Suprapubic skin (tissue), 3 donors: ENCODE measurements around the gene NBPF6.
"Not testable (repeated sequence)": the region's sequence is repeated elsewhere in the genome, so short reads cannot be mapped to it uniquely, and the experiment has no call there.

Experiments used
- CTCF ChIP-seq, 2 donors: fragments of 200-600 bp in 1 of 2; fragments of 450-650 bp in 1 of 2; sonication (generic) in 1 of 2; IDR thresholded peaks; one replicate each; pipeline ENCODE4 v1.5.1; 2016 to 2019; ENCODE audit warnings: antibody characterized with exemption in 2 of 2, mild to moderate bottlenecking in 1 of 2, moderate library complexity in 1 of 2
- POLR2A ChIP-seq, 2 donors: fragments of 450-650 bp; IDR thresholded peaks; one replicate each; pipeline ENCODE4 v1.6.1; 2017; ENCODE audit warnings: antibody characterized with exemption in 2 of 2, mild to moderate bottlenecking in 2 of 2, moderate library complexity in 2 of 2

- TF ChIP-seq CTCF, POLR2A (IDR thresholded peaks at IDR 0.05): not testable (repeated sequence)
Observed at GRCh38 chr1:108474516-108474915, 24.4 kb downstream of the NBPF6 start.
